Panc1 (cell line): ENCODE results near the gene KIF3B.

Experiments used
- POLR2AphosphoS5 ChIP-seq: IDR thresholded peaks from 2 replicates; pipeline ENCODE4 v1.6.1; 2012; ENCODE audit warnings: mild to moderate bottlenecking, low read depth, low read length, moderate library complexity
- SIN3A ChIP-seq: IDR thresholded peaks from 2 replicates; pipeline ENCODE4 v1.6.1; 2012; ENCODE audit warnings: low read depth, mild to moderate bottlenecking, low read length, moderate library complexity, borderline replicate concordance; ENCODE audit not compliant: insufficient read depth
- TCF7L2 ChIP-seq: IDR thresholded peaks from 2 replicates; pipeline ENCODE4 v1.6.1; 2011; ENCODE audit warnings: mild to moderate bottlenecking, low read depth, low read length, inconsistent platforms
- TF ChIP-seq, protein P1 (sequence below): fragments of 450-650 bp; IDR thresholded peaks from 2 replicates; pipeline ENCODE4 v1.5.1; 2017; ENCODE audit warnings: mild to moderate bottlenecking
- TF ChIP-seq, protein P2 (sequence below), 2 experiments: IDR thresholded peaks; 2 replicates each; pipeline ENCODE4 v1.6.1; 2011 to 2012; ENCODE audit warnings: low read depth in 2 of 2, control low read depth in 1 of 2, low read length in 1 of 2, mild to moderate bottlenecking in 1 of 2, moderate library complexity in 1 of 2; ENCODE audit not compliant: insufficient read depth in 1 of 2

DNA sequence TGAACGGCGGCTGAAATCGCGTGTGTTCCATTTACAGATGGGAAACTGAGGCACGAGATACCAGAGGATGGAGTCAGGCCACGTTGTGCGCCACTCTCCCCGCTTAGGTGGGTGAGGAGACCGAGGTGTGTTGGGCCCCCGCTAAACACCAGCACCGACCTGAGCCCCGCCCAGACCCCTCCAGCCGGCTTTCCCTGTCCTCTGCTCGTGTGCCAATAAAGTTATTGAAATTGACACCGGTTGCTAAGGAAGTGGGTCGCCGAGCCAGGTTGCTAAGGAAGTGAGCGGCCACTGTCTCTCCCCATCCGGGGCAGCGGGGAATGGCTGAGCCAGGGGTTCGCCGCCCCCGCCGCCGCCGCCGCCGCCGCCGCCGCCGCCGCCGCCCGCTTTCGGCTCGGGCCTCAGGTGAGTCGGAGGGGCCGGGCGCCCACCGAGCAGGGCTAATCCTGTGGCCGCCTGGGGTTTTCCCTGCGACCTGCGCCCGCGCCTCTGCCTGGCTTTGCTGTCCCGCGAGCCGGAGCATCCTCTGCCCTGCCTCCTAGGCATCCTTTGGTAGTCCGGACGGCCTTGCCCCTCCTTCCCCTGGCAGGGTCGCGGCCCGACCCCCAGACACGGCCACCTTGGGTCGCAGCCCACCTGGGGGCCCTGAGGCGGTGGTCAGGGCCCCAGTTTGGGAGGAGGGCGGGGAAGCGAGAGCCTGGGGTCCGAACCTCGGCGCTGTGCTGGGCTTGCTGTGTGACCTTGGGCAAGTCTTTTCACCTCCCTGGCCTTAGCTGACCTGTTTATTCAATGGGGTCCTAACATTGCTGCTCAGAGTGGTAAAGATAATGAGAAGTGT lies at the start of gene KIF3B:
- TF ChIP-seq, protein P1, sequence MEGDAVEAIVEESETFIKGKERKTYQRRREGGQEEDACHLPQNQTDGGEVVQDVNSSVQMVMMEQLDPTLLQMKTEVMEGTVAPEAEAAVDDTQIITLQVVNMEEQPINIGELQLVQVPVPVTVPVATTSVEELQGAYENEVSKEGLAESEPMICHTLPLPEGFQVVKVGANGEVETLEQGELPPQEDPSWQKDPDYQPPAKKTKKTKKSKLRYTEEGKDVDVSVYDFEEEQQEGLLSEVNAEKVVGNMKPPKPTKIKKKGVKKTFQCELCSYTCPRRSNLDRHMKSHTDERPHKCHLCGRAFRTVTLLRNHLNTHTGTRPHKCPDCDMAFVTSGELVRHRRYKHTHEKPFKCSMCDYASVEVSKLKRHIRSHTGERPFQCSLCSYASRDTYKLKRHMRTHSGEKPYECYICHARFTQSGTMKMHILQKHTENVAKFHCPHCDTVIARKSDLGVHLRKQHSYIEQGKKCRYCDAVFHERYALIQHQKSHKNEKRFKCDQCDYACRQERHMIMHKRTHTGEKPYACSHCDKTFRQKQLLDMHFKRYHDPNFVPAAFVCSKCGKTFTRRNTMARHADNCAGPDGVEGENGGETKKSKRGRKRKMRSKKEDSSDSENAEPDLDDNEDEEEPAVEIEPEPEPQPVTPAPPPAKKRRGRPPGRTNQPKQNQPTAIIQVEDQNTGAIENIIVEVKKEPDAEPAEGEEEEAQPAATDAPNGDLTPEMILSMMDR: no peak
- TF ChIP-seq POLR2AphosphoS5 (peak; percentile 87), SIN3A (peak; percentile 99; the same call in 1 of the 2 replicates), TCF7L2 (peak; percentile 63)
- TF ChIP-seq, protein P2, sequence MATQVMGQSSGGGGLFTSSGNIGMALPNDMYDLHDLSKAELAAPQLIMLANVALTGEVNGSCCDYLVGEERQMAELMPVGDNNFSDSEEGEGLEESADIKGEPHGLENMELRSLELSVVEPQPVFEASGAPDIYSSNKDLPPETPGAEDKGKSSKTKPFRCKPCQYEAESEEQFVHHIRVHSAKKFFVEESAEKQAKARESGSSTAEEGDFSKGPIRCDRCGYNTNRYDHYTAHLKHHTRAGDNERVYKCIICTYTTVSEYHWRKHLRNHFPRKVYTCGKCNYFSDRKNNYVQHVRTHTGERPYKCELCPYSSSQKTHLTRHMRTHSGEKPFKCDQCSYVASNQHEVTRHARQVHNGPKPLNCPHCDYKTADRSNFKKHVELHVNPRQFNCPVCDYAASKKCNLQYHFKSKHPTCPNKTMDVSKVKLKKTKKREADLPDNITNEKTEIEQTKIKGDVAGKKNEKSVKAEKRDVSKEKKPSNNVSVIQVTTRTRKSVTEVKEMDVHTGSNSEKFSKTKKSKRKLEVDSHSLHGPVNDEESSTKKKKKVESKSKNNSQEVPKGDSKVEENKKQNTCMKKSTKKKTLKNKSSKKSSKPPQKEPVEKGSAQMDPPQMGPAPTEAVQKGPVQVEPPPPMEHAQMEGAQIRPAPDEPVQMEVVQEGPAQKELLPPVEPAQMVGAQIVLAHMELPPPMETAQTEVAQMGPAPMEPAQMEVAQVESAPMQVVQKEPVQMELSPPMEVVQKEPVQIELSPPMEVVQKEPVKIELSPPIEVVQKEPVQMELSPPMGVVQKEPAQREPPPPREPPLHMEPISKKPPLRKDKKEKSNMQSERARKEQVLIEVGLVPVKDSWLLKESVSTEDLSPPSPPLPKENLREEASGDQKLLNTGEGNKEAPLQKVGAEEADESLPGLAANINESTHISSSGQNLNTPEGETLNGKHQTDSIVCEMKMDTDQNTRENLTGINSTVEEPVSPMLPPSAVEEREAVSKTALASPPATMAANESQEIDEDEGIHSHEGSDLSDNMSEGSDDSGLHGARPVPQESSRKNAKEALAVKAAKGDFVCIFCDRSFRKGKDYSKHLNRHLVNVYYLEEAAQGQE (IDR thresholded peaks at IDR 0.05; ENCODE audit: insufficient read depth in 1 of 2, low read depth in 2 of 2, low read length in 1 of 2): 0 out of 4 replicates have a peak, but pooled peaks of 1 of the 2 experiments have one; percentile 13
